Stimulated activated CD4-positive, alpha-beta T cell treated with anti-CD3 and anti-CD28 coated beads, Interleukin-15, amount 100 ng/mL, for 1 hour (primary cell): ENCODE data around the gene RECK.
"Not testable (repeated sequence)": the region's sequence is repeated elsewhere in the genome, so short reads cannot be mapped to it uniquely, and the experiment has no call there.

Experiments
- DNase-seq, 2 donors: peaks; one replicate each; pipeline ENCODE4 v3.0.0-alpha.2; 2020; ENCODE audit warnings: low read depth in 1 of 2, low spot score in 1 of 2

The RECK gene

GRCh38 chr9:36056896-36057295, 20.2 kb downstream of the RECK start:
- no peak for DNase-seq

GRCh38 chr9:36063804-36064447, 27.2 kb downstream of the RECK start:
- DNase-seq: no peak

- DNase-seq: no peak
Observed at GRCh38 chr9:36064448-36065037, 27.8 kb downstream of the RECK start.

GRCh38 chr9:36074055-36074454, 37.3 kb downstream of the RECK start:
- no peak for DNase-seq

GRCh38 chr9:36074870-36075532, 38.3 kb downstream of the RECK start:
- no peak for DNase-seq

GRCh38 chr9:36078051-36078450, 41.3 kb downstream of the RECK start:
- DNase-seq: no peak

GRCh38 chr9:36080519-36080918, 43.8 kb downstream of the RECK start:
- DNase-seq: no peak

- DNase-seq: no peak
Observed at GRCh38 chr9:36082931-36083330, 46.2 kb downstream of the RECK start.

- DNase-seq: no peak
Observed at GRCh38 chr9:36086442-36086841, 49.7 kb downstream of the RECK start.

- not testable (repeated sequence) for DNase-seq
Observed at GRCh38 chr9:36087054-36087453, 50.3 kb downstream of the RECK start.

- DNase-seq: no peak
Observed at GRCh38 chr9:36088020-36088419, 51.3 kb downstream of the RECK start.

GRCh38 chr9:36091026-36091953, 54.6 kb downstream of the RECK start:
- DNase-seq: no peak

GRCh38 chr9:36092014-36092413, 55.3 kb downstream of the RECK start:
- DNase-seq: no peak

- DNase-seq: peak in 1 of 2 donors; percentile 3
Observed at GRCh38 chr9:36092509-36093215, 55.9 kb downstream of the RECK start.

GRCh38 chr9:36093384-36093783, 56.7 kb downstream of the RECK start:
- DNase-seq: no peak

- no peak for DNase-seq
Observed at GRCh38 chr9:36099718-36100117, 63.0 kb downstream of the RECK start.

- no peak for DNase-seq
Observed at GRCh38 chr9:36100532-36100931, 63.8 kb downstream of the RECK start.

- DNase-seq: no peak
Observed at GRCh38 chr9:36101916-36102741, 65.4 kb downstream of the RECK start.

- peak; percentile 76 to 78 for DNase-seq
Observed at GRCh38 chr9:36102742-36103495, 66.2 kb downstream of the RECK start.
